RPMI8226 (cell line): ENCODE data around the gene ALX4.

Experiments used
- DNase-seq: peaks from one replicate; pipeline ENCODE4 v3.0.0-alpha.2; 2015

ALX4 gene

DNA sequence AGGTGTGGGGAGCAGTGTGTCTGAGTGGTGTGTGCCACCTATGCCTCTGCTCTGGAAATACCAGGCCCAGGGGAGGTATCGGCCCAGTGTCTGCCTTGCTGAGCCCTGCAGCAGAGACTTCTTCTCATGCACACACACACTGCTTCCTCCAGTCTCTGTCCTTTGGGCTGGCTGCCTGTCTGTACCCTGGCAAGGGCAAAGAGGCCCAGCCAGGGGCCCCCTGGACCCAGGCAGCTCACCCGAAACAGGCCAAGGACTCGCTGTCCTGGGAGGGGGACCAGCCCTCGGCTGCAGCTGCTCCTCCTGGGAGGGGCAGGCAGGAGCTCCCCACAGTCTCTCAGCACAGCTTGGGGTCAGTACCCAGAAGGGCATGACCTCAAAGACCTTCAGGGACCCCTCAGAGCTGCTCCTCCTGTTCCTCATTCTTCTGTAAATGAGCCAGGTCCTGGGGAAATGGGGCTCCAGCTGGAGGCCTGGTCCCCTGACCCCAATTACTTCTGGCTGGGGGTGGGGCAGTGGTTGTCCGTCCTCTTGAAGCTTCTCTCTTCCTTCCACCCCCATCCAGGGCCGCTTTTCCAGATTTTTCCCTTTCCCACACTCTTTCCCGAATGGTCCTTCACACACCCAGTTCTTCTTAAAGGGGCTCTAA is 24.5 kb upstream of the ALX4 start:
- DNase-seq: no peak

DNA sequence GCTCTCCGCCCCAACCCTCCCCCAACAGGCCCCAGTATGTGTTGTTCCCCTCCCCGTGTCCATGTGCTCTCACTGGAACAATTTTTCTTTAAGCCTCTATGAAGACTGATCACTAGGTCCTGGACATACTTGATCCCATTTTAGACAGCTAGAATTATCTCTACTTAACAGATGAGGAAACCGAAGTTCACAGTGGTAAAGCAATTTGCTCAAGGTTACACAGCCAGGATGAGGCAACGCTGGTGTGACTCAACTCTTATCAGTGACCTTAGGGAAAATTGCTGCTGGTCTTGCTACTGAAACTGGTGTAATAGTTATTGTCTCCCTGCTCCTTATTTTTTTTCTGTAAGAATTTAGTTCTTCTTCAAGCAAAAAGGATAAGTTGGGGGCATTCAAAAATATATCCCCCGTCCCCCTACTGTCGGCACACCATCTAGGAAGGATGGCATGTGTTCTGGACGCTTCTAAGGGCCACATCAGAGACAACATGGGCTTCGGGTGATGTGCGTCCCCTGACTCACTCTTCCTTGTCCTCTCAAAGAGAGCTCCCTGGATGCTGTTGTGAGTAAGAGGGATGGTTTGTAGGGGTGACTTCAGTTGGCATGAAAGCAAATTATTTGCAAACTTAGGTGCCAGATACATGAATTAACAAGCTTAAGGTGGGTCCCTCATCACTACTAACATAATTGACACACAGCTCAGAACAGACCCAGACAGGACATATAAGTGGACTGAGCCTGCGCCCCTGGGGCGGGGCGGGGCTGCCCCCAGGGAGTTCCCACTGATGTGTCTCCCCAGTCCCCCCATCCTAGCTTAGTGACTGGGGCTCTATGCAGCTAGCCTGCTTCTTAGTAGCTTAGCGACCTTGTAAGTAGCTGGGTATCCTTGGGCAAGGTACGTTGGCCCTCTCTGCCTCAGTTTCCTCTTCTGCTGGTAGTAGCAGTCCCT is 23.6 kb upstream of the ALX4 start:
- DNase-seq: no peak

DNA sequence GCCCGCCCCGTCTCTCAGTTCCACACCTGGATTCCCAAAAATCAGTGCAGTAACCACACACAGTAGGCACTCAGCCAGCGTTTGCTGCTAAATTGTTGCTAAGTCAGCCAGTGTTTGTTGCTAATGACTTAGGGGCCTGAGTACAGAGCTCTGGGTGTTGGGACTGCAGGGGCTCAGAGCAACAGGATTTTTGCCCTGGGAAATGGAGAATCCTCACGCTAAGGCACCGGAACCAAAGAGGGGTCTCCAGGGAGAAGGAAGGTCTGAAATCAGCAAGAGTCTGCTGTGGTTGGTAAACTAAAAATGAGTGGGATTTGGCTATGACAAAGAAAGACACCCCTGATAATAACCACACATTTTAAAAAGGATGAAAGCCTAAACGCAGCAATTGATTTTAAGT is 22.7 kb upstream of the ALX4 start:
- no peak for DNase-seq

DNA sequence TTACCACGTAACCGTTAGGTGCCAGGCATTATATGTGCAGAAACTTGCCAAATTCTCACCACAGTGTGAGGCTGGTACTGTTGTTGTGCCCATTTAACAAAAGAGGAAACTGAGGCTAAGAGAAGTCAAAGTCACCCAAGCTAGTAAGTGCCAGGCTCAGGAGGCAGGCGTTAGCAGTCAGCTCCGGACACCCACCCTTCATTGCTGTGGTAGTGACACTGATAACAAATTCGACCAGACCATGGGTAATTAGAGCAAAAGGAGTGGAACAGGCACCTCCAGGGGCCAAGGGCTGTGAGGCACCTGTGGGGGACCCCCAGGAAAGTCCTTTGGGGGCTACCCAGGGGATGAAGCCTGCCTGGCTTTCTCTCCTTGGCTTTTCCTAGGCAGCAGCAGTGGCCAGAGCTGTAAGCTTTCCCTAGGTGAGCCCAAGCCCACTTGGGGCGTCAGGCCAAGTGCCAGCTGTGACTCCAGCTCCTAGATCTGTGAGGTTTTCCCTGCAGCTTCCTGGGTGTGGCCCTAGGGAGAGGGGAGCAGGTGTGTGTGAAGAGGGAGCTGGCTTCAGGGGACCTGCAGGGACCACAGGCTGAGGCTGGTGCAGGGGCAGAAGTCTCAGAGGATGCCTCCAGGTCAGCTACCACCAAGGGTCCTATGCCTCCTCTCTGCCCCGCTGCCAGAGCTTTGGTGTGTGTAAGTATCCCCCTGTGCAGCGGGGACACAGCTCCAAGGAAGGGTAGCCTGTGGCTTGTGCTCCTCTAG is 19.7 kb upstream of the ALX4 start:
- DNase-seq: no peak

DNA sequence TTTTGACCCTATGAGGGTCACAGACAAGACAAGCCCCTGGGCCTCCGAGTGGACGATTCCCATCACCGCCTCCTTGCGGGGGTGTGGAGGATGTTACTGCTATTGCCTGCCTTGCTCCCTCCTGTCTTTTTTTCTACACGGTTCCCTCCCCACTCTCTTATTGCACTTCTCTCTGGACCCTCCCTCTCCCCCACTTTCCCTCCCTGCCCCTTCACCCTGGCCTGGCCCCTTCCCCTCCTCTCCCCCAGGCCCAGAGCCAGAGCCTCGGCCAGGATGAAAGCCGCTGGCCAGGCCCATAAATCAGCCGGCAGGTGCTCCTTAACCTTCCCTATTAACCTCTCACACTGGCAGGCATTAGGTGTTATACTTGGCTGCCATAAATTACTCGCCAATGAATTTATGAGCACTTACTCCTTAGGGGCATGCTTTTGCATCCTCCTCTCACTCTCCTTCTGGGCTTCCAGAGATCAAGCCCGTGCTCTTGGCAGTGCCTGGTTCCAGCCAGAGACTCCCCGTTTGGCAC is 18.3 kb upstream of the ALX4 start:
- no peak for DNase-seq

DNA sequence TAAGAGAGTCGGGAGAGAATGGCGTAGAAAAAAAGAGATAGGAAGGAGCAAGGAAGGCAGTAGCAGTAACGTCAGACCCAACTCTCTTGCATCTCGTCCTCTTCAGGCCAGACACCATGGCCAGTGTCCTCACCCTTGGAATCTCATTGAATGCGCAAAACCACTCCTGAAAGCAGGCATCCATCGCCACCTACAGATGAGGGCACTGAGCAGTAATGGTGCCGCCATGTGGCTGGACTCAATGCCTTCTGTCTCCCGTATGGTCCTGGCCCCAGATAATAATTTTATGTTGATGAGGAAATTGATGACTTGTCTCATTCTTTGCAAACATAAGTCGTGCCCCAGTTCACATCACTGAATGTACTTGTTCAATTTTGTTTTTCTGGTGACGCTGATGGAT is 17.8 kb upstream of the ALX4 start:
- peak; percentile 34 for DNase-seq

DNA sequence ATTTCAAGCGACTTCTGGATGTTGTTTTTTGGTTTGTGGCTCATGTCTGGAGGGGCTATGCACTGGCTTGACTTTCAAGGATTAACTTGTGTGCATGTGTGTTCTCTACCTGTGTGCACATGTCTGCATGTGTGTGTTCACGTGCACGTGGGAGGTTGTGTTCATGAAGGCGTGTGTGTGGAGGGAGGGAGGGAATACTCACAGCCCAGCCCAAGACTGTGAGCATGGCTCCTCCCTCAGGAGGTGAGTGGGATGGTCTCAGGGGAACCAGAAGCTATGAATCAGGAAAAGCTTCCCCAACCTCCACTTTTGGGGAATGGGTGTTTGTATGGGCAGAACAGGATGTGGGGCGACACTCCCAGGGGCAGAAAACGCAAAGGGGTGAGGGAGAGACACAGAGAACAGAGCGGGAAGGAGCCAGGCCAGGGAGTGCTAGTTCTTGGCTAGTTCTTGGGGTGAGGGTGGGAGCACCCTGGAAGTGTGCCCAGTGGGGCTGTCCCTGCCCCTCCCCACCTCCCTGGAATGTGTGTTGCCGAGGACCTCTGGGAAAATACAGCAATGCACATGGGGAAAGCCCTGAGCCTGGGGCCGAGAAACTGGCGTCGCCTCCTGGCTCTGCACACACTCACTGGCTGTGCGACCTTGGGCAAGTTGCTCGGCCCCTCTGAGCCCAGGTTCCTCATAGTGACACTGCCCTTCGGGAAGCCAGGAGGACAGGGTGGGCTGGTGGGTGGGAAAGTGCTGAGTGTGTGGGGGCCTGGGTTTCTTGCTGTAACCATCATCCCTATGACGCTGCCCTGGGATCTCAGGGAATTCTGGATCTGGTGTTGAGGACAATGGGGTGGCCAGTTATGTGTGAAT is 16.9 kb upstream of the ALX4 start:
- no peak for DNase-seq

DNA sequence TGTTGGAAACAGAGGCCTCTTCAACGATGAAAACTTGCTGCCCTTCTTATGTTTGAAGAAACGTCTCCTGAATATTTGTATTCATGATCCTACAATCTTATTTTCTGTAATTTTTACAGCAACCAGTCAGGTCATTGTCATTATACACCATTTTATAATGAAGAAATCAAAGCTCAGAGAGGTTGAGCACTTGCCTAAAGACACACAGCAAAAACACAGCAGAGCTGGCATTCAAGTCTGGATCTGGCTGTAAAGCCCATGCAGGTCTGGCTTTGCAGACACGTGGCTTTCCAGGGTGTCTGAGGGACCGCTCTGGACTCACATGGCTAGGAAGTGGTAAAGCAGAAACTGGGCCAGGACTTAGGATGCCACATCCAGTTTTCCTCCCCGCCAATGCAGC is 15.8 kb upstream of the ALX4 start:
- no peak for DNase-seq

DNA sequence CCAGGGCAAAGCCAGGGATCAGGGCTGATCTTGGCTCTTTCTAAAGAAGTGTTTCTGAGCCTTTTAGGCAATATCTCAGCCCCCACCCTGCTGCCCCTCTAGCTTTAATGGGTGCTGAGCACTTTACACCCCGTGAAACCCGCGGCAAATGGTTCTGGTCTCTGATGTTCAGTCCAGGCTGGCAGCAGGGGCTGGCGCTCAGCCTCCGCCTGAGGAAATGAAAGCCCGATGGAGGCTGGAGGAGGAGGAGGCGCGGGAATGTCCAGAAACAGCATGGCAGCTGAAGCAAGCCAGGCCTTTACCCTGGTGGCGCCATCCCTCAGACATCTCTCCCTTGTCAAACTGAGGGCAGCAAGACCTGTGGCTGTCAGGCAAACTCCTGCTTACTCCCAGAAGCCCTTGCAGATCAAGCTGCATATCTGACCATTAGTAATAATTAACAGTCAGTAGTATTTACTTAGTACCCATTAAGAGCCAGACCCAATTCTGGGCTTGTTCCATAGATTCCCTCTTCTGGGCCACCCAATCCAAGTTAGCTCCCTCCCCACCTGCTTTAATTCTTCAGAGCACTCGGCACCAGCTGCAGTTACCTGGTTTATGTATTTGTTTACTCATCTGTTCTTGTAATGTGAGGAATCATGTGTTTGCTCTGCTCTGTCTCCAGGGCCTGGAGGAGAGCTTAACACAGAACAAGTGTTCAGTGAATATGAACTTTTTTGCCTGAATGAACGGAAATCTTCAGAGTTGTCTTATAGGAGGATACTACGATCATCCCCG is 15.0 kb upstream of the ALX4 start:
- no peak for DNase-seq

DNA sequence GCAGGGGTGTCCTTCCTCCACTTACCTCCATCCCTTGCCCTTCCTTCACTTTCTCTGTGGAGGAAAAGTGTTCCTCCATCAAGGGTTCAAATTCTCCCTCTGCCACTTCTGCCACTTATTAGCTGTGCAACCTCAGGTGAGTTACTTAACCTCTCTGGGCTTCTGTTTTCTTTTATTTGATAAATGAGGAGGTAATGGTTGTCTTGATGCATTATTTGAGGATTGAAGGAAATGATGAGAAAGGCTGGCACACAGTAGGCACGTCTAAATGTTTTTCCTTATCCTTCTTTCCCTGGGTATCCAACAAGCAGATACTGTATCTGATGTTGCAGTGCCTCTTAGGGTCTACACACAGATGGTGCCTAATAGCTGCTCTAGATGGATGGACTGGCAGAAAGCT is 14.3 kb upstream of the ALX4 start:
- no peak for DNase-seq

DNA sequence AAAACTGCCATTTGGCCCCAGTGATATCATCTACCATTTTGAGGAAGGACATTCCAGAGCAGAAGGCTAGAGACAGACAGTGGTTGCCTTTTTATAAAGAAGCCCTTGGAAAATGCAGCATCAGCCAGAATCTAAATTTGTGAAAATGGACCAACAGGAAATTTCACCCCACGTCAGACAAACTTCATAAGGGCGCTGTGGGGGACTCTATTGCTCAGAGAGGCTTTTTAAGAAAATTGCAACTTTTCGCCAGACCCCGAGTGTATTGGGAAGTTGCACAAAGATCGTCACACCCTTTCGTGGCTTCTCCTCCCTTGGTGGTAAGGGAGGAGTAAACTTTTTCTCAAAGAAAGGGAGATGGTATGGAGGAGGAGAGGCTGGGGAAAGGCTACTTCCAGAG is 12.3 kb upstream of the ALX4 start:
- no peak for DNase-seq

DNA sequence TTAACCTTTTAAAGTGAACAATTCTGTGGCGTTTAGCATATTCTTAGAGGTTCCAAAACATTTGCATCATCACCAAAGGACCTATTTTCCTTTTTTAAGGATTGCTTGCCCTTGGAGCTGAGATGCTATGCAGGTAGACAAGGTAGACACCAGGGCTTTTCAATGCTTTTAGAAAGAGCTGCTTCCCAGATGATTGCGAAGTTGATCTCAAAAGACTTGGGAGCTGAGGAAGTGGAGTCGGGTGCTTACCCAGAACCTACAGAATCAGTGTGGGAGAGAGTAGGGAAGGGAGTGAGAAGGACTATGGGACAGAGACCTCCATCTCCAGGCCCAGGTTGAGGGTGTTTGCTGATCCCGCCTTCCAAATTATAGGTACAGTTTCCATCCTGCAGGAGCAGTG is 11.1 kb upstream of the ALX4 start:
- DNase-seq: no peak

DNA sequence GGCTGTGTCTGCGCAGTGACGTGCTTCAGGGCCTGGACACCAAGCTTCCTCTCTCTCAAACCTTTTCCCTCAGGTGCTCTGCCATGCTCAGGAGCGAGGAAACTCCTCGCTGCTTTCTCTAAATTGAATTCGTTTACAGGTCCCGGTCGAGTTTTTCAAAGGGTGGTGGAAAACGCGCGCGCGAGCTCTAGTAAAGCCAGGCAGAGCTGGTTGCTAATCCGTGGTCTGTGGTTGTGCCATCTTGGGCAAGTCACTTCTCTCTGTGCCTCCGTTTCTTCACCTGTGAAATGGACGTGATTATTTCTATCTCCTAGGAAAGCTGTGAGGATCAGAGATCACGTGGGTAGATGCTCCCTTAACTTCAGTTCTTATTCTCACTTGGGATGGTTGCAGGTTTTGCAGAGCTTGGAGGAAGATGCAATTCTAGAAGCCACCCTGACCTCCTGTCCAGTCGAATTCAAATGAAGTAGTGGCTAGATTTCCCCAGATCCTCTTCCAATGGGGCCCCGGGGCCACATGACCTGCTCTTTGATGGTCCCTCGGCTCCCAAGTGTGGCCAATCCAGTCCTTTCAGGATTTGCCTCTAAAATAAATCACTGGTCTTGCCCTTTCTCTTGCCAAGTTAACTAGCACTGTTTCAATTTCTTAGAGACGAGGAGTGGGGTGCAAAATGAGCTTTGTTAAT is 10.5 kb upstream of the ALX4 start:
- DNase-seq: no peak

DNA sequence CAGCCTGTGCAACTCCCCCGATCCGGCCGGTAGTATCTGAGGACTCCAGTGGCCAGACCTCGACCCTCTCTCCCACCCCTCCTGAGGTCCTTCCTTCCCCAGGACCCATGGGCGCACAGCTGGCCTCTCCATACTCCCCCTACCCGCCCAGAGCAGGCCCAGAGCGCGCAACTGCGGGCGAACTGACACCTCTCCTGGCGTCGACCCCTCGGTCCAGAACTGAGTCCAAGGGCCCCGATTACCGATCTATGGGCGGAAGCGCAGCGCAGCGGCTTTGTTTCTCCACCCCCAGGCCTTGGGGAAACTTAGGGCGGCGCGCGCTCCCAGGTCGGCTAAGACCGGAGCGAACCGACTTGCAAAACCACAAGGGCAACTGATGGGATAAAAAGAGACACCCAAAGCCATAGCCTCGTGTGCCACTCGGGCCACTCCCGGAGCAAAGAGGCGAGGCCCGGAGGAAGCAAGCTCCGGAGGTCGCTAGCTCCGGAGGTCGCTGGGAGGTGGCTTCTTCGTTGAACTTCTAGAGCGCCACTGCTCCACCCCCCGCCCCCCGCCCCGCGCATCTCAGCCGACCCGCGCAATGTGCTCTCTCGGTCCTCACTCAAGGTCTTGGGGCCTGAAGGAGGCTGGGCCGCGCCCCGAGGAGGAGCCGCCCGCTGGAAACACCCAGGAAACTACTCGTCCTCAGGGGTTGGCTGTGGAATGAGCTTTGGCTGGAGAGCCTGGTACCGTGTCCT is 9.8 kb upstream of the ALX4 start:
- DNase-seq: no peak

DNA sequence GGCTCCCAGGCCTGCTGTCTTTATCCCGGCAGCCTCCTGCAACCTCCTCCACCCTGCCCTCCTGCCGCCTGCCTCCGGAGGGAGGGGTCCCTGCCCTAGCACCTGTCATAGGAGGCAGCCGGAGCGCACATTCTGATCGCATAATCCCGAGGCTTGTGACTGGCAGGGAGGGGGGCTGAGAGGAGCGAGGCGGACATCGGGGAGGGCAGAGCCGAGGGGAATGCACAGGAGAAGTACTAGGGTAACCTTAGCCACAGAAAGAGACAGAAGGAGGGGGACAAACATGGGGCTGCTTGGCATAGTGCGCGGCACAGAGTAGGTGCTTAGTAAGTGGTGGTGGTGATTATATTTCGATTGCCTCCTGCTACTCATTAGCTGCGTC is 9.2 kb upstream of the ALX4 start:
- no peak for DNase-seq

DNA sequence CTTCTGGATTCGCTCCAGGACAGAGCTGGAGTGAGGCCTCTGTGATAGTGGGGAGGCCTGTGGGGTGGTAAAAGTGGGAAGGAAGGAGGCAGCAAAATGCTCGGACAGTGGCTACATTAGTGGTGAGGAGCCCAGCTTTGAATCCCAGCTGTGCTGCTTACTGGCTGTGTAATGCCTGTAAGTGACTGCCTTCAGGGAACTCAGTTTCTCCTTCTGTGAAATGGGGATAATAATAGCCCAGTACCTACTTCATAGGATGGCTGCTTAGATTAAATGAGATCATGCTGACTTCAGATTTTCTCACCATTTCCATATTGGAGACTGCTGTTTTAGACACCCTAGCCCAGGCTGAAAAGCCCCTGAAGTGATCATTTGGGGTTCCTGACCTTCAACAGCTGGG is 8.4 kb upstream of the ALX4 start:
- DNase-seq: no peak

DNA sequence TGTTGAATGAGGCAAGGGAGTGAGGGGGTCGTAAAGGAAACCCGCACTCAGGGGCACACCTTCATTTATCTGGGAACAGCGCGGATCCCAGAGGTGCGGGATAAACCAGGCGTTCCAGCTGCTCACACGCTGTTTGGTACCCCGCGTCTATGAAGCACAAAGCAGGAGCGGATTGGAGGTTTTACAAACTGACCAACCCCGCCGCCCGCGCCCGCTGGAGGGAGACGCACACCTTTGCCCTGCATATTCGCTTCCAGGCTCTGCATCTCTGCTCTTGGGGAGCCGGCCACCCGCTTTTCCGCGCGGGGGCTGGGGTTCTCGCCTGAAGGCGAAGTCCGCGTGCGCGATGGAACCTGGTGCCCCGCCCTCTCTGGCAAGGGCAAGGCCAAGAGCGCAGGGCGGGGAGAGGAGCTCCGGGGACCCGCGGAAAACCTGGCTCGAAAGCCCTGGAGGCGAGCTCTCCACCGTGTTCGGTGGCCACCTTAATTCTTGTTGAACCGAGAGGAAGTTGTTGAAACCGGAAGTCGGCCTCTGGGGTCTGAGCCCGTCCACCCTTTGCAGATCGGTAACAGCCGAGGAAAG is 6.8 kb upstream of the ALX4 start:
- peak; percentile 29 for DNase-seq

DNA sequence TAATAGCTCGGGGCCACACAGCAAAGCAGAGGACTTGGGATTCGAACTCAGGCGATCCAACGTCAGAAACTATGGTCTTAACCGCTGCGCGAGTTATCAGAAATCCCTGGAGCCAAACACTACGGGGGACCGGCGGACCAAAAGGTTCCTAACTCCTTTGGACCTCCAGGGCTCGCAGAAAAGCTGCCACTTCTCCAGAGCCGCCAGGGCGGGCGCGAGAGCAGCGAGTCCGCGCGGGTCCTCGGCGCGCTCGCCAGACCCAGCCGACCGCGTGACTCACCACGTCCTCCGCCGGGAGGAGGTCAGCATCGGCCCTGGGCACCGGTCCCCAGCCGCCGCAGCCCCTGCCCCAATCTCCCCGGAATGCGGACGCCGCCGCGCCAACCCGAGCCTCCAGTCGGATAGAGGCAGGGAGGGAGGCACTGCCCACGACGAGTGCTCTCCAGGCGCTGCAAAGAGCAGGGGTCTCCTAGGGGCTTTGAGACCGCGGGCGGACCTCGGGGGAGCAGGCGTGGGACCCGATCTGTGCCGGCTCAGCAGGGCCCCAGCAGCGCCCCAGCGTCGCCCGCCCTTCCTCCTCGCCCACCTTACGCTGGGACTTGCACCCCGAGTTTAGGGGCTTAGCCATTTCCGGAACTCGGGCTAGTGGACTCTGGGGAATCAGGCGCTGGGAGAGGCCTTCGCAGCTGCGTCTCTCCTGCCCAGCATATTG is 6.2 kb upstream of the ALX4 start:
- DNase-seq: no peak

DNA sequence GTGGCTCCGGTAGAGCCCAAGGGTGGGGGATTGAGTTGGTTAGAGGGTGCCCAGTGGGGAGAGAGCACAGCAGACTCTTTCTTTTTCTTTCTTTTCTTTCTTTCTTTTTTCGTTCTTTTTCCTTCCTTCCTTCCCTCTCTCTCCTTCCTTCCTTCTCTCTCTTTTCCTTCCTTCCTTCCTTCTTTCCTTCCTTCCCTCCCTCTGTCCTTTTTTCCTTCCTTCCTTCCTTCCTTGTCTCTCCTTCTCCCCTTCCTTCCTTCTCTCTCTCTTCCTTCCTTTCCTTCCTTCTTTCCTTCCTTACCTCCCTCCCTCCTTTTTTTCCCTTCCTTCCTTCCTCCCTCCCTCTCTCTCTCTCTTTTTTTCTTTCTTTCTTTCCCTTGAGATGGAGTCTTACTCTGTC is 4.8 kb upstream of the ALX4 start:
- DNase-seq: no peak
